ENCODE data around the gene GAB3. TPM values are rescaled to one million over a fixed set of nuclear protein-coding genes. Genes with fewer than 3 reads are reported as not detected.

Gene GAB3
- total and polyA plus RNA-seq, 9 of the 15 experiments (the other 6 are each of a cell fraction or from before 2014, with no cell fraction given) = 16.1 to 31.4 (median 20.2) TPM

DNA sequence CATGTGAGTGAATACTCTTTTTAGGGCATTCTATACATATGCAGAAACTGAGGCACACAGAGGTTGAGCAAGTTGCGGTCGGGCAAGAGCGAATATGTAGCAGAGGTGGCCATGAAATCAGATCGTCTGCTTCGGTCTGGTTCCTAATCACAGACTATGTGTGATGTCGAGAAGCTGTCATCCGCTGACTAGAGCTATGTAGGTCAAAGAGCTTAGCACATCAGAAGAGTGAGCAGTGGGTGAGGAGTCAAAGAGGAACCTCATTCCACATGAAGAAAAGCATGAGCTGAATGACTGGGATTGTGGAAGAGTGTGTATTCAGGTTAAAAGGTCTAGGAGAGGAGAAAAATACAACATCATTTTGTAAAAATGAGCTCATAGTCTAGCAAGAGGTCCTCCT, 19.0 kb downstream of the GAB3 start:
- H3K4me3 ChIP-seq = no peak overlapping the region
- H3K27ac ChIP-seq (ENCODE audit: extremely low read depth, low read depth, low read length) = no peak overlapping the region
- DNase-seq (ENCODE audit: extremely low read depth in 1 of 4, low spot score in 3 of 4) = no peak
- no peak for FAIRE-seq
- no peak for ATAC-seq
- ChIA-PET CTCF (ENCODE audit: low intra/inter-chr PET ratio) (no interaction called here), POLR2A (interaction anchor here (0.7 to 1.1 kb wide), 5 partner anchors 9 to 927 kb away, joined by 3 to 4 read pairs (median 3); partner anchors contain the start of gene MPP1)
- intact Hi-C loops (cut with micrococcal nuclease) (no loop called here), in situ Hi-C loops (cut with MboI) (loop anchor here (25.0 kb wide), 1 partner anchor 145 kb away; the partner anchor contains the start of gene CTAG1A)
- no peaks in the 10 kb centered on the region for H3K9me3 ChIP-seq (replicated peaks; ENCODE audit: control insufficient read depth, insufficient read depth, low read depth, low read length)
- peaks cover 82% of the 10 kb centered on the region for H3K79me2 ChIP-seq (ENCODE audit: control insufficient read depth, insufficient read depth, low read length)
- WGBS (ENCODE audit: insufficient coverage, low coverage, missing lambda C conversion rate) = 85% methylated on average over 7 of the region's 7 CpGs
- H2AFZ ChIP-seq (ENCODE audit: low read depth, low read length) = no peak overlapping the region
- H3K4me1 ChIP-seq (replicated peaks in 1 of 2; ENCODE audit: control insufficient read depth in 2 of 2, insufficient read depth in 2 of 2, low read length in 2 of 2) = peaks cover 4 to 39% of the 10 kb centered on the region in 2 experiments; a peak in 4 of 5 replicates
- H3K27me3 ChIP-seq (ENCODE audit: control insufficient read depth in 2 of 2, insufficient read depth in 2 of 2, low read length in 2 of 2) = no peaks in the 10 kb centered on the region
- H3K4me2 ChIP-seq (ENCODE audit: insufficient read depth, low read length) = no peak overlapping the region
- TF ChIP-seq IRF2 (CRISPR knock-in tag; IDR thresholded peaks at IDR 0.05) = no peak
- no peak for TF ChIP-seq NFE2 (IDR thresholded peaks at IDR 0.05; ENCODE audit: low read depth)
- no peak for TF ChIP-seq TEAD4 (IDR thresholded peaks at IDR 0.05; ENCODE audit: low read length)
- no peak for TF ChIP-seq TEAD4 (CRISPR knock-in tag; IDR thresholded peaks at IDR 0.05; ENCODE audit: borderline replicate concordance)
- no peak for TF ChIP-seq KLF6 (CRISPR knock-in tag; IDR thresholded peaks at IDR 0.05; ENCODE audit: borderline replicate concordance)
- no peak for TF ChIP-seq SRF (CRISPR knock-in tag; IDR thresholded peaks at IDR 0.05)
- no peak for TF ChIP-seq FOXA3 (CRISPR knock-in tag; conservative IDR thresholded peaks at IDR 0.05 in 1 of 2, IDR thresholded peaks at IDR 0.05 in 1 of 2)
- TF ChIP-seq, protein P1, sequence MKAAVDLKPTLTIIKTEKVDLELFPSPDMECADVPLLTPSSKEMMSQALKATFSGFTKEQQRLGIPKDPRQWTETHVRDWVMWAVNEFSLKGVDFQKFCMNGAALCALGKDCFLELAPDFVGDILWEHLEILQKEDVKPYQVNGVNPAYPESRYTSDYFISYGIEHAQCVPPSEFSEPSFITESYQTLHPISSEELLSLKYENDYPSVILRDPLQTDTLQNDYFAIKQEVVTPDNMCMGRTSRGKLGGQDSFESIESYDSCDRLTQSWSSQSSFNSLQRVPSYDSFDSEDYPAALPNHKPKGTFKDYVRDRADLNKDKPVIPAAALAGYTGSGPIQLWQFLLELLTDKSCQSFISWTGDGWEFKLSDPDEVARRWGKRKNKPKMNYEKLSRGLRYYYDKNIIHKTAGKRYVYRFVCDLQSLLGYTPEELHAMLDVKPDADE (conservative IDR thresholded peaks at IDR 0.05; ENCODE audit: control insufficient read depth, low read depth, low read length) = no peak
- TF ChIP-seq, protein P2, sequence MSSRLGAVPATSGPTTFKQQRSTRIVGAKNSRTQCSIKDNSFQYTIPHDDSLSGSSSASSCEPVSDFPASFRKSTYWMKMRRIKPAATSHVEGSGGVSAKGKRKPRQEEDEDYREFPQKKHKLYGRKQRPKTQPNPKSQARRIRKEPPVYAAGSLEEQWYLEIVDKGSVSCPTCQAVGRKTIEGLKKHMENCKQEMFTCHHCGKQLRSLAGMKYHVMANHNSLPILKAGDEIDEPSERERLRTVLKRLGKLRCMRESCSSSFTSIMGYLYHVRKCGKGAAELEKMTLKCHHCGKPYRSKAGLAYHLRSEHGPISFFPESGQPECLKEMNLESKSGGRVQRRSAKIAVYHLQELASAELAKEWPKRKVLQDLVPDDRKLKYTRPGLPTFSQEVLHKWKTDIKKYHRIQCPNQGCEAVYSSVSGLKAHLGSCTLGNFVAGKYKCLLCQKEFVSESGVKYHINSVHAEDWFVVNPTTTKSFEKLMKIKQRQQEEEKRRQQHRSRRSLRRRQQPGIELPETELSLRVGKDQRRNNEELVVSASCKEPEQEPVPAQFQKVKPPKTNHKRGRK (tag; IDR thresholded peaks at IDR 0.05) = no peak
- TF ChIP-seq, protein P3, sequence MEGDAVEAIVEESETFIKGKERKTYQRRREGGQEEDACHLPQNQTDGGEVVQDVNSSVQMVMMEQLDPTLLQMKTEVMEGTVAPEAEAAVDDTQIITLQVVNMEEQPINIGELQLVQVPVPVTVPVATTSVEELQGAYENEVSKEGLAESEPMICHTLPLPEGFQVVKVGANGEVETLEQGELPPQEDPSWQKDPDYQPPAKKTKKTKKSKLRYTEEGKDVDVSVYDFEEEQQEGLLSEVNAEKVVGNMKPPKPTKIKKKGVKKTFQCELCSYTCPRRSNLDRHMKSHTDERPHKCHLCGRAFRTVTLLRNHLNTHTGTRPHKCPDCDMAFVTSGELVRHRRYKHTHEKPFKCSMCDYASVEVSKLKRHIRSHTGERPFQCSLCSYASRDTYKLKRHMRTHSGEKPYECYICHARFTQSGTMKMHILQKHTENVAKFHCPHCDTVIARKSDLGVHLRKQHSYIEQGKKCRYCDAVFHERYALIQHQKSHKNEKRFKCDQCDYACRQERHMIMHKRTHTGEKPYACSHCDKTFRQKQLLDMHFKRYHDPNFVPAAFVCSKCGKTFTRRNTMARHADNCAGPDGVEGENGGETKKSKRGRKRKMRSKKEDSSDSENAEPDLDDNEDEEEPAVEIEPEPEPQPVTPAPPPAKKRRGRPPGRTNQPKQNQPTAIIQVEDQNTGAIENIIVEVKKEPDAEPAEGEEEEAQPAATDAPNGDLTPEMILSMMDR (IDR thresholded peaks at IDR 0.05 in 2 of 3, conservative IDR thresholded peaks at IDR 0.05 in 1 of 3; ENCODE audit: insufficient read depth in 2 of 3, low read depth in 1 of 3, low read length in 3 of 3) = no peak
- no peak for TF ChIP-seq RBM25 (IDR thresholded peaks at IDR 0.05; ENCODE audit: low read depth, low read length, severe bottlenecking)
- no peak for TF ChIP-seq ETV1 (tag; conservative IDR thresholded peaks at IDR 0.05; ENCODE audit: low read depth)
- no peak for TF ChIP-seq RUNX1 (IDR thresholded peaks at IDR 0.05; ENCODE audit: low read depth)
- no peak for TF ChIP-seq FOXA1 (IDR thresholded peaks at IDR 0.05; ENCODE audit: borderline replicate concordance)
- no peak for TF ChIP-seq HOXB6 (CRISPR knock-in tag; IDR thresholded peaks at IDR 0.05; ENCODE audit: borderline replicate concordance)
- TF ChIP-seq, protein P4, sequence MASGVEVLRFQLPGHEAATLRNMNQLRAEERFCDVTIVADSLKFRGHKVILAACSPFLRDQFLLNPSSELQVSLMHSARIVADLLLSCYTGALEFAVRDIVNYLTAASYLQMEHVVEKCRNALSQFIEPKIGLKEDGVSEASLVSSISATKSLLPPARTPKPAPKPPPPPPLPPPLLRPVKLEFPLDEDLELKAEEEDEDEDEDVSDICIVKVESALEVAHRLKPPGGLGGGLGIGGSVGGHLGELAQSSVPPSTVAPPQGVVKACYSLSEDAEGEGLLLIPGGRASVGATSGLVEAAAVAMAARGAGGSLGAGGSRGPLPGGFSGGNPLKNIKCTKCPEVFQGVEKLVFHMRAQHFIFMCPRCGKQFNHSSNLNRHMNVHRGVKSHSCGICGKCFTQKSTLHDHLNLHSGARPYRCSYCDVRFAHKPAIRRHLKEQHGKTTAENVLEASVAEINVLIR (CRISPR knock-in tag; IDR thresholded peaks at IDR 0.05) = no peak
- TF ChIP-seq RHOXF2B (CRISPR knock-in tag; conservative IDR thresholded peaks at IDR 0.05) = no peak
- no peak for TF ChIP-seq MTA1 (IDR thresholded peaks at IDR 0.05; ENCODE audit: borderline replicate concordance)
- H3K9ac ChIP-seq (ENCODE audit: insufficient read depth in 1 of 2, low read depth in 2 of 2, low read length in 2 of 2) = no peak overlapping the region
- no TSS peak for BruUV-seq (replicated peaks)
- no peaks in the 10 kb centered on the region for H3K9me1 ChIP-seq (ENCODE audit: control insufficient read depth, insufficient read depth, low read length)
- peaks cover 25% of the 10 kb centered on the region for H3K36me3 ChIP-seq (ENCODE audit: control insufficient read depth, insufficient read depth, low read length)
- H4K20me1 ChIP-seq (replicated peaks; ENCODE audit: control insufficient read depth, insufficient read depth, low read length) = 0 out of 2 replicates have a peak, but pooled peaks cover 4% of the 10 kb centered on the region

All from K562 (cell line).